Ishikawa (cell line): ENCODE data around the gene OPCML.

Source experiments
- CEBPB ChIP-seq: IDR thresholded peaks from 2 replicates; pipeline ENCODE4 v1.6.1; 2012
- CREB1 ChIP-seq: IDR thresholded peaks from 2 replicates; pipeline ENCODE4 v1.6.1; 2012; ENCODE audit warnings: low read depth
- EGR1 ChIP-seq: IDR thresholded peaks from 2 replicates; pipeline ENCODE4 v1.6.1; 2012
- EP300 ChIP-seq: IDR thresholded peaks from 2 replicates; pipeline ENCODE4 v1.6.1; 2012; ENCODE audit warnings: borderline replicate concordance
- FOXM1 ChIP-seq: IDR thresholded peaks from 2 replicates; pipeline ENCODE4 v1.6.1; 2012; ENCODE audit warnings: low read depth, borderline replicate concordance
- NFIC ChIP-seq: IDR thresholded peaks from 2 replicates; pipeline ENCODE4 v1.6.1; 2012
- RAD21 ChIP-seq: IDR thresholded peaks from 2 replicates; pipeline ENCODE4 v1.6.1; 2012; ENCODE audit warnings: low read depth
- TAF1 ChIP-seq: IDR thresholded peaks from 2 replicates; pipeline ENCODE4 v1.6.1; 2012; ENCODE audit warnings: low read depth, mild to moderate bottlenecking
- TCF12 ChIP-seq: IDR thresholded peaks from 2 replicates; pipeline ENCODE4 v1.6.1; 2012; ENCODE audit warnings: low read depth
- TEAD4 ChIP-seq: IDR thresholded peaks from 2 replicates; pipeline ENCODE4 v1.6.1; 2012
- YY1 ChIP-seq: IDR thresholded peaks from 2 replicates; pipeline ENCODE4 v1.6.1; 2012; ENCODE audit warnings: low read depth
- ZBTB7A ChIP-seq: IDR thresholded peaks from 2 replicates; pipeline ENCODE4 v1.6.1; 2012; ENCODE audit warnings: low read depth
- TF ChIP-seq, protein P1 (sequence below): IDR thresholded peaks from 2 replicates; pipeline ENCODE4 v1.6.1; 2012
- TF ChIP-seq, protein P2 (sequence below): IDR thresholded peaks from 2 replicates; pipeline ENCODE4 v1.6.1; 2012; ENCODE audit warnings: low read depth, mild to moderate bottlenecking
- TF ChIP-seq, protein P3 (sequence below): IDR thresholded peaks from 2 replicates; pipeline ENCODE4 v1.6.1; 2012

Gene OPCML

DNA sequence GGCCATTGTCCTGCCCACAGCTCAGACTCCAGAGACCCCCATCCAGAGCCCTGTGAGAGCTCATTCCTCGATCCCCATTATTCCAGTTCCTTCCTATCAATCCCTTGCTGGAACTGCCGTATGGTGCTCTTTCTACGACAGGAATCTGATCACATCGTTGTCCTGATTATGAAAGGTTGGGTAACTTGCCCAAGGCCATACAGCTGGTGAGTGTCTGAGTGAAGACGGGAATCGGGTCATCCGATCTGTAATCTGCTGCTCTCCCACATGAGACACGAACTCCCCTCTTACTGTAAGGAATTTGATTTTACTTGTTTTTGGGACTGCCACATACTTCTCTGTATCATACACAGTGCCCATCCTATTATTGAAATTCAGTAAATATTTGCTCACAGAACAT lies 149.1 kb downstream of the OPCML start:
- TF ChIP-seq FOXM1: no peak
- no peak for TF ChIP-seq CREB1
- no peak for TF ChIP-seq CEBPB
- no peak for TF ChIP-seq ZBTB7A
- TF ChIP-seq TAF1: no peak
- TF ChIP-seq, protein P1, sequence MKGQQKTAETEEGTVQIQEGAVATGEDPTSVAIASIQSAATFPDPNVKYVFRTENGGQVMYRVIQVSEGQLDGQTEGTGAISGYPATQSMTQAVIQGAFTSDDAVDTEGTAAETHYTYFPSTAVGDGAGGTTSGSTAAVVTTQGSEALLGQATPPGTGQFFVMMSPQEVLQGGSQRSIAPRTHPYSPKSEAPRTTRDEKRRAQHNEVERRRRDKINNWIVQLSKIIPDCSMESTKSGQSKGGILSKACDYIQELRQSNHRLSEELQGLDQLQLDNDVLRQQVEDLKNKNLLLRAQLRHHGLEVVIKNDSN: no peak
- no peak for TF ChIP-seq NFIC
- TF ChIP-seq RAD21: no peak
- no peak for TF ChIP-seq TCF12
- TF ChIP-seq TEAD4: no peak
- TF ChIP-seq YY1: no peak
- TF ChIP-seq, protein P2, sequence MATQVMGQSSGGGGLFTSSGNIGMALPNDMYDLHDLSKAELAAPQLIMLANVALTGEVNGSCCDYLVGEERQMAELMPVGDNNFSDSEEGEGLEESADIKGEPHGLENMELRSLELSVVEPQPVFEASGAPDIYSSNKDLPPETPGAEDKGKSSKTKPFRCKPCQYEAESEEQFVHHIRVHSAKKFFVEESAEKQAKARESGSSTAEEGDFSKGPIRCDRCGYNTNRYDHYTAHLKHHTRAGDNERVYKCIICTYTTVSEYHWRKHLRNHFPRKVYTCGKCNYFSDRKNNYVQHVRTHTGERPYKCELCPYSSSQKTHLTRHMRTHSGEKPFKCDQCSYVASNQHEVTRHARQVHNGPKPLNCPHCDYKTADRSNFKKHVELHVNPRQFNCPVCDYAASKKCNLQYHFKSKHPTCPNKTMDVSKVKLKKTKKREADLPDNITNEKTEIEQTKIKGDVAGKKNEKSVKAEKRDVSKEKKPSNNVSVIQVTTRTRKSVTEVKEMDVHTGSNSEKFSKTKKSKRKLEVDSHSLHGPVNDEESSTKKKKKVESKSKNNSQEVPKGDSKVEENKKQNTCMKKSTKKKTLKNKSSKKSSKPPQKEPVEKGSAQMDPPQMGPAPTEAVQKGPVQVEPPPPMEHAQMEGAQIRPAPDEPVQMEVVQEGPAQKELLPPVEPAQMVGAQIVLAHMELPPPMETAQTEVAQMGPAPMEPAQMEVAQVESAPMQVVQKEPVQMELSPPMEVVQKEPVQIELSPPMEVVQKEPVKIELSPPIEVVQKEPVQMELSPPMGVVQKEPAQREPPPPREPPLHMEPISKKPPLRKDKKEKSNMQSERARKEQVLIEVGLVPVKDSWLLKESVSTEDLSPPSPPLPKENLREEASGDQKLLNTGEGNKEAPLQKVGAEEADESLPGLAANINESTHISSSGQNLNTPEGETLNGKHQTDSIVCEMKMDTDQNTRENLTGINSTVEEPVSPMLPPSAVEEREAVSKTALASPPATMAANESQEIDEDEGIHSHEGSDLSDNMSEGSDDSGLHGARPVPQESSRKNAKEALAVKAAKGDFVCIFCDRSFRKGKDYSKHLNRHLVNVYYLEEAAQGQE: no peak
- TF ChIP-seq EGR1: no peak
- TF ChIP-seq, protein P3, sequence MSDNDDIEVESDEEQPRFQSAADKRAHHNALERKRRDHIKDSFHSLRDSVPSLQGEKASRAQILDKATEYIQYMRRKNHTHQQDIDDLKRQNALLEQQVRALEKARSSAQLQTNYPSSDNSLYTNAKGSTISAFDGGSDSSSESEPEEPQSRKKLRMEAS: no peak
- TF ChIP-seq EP300: no peak

DNA sequence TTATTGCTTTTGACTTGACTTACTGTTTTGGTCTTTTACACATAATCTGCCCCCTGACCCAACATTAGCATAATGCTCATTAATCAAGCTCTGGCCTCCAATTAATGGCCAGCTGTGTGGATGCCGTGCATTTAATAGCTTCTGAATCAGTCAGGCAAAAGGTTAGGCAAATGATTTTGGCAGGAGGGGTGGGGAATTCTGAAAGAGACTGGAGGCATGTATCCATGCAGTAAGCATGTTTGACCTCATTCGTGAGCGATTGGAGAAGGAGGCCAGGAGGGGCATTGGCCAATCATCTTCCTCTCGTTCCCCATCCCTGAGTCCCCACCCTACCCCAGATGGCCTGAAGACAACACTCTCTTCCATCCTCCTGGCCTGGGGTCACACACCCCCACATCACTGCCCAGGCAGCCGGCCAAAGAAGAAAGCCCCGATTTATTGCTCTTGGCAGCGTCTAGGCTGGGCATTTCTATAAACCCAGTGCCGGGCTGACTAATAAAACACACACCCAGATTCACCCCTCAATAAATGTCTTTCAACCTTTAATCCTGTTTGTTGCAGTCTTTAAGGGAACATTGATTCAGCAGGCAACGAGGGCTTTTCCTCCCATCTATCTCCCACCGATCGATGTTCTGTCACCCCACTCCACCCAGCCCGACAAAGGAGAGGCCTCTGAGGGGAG lies 150.0 kb downstream of the OPCML start:
- TF ChIP-seq YY1 (no peak), TAF1 (no peak), FOXM1 (no peak), CREB1 (no peak), ZBTB7A (no peak), TEAD4 (no peak), EGR1 (no peak), CEBPB (no peak), RAD21 (no peak), TCF12 (no peak), NFIC (no peak)
- TF ChIP-seq, protein P3: no peak
- TF ChIP-seq, protein P2: no peak

DNA sequence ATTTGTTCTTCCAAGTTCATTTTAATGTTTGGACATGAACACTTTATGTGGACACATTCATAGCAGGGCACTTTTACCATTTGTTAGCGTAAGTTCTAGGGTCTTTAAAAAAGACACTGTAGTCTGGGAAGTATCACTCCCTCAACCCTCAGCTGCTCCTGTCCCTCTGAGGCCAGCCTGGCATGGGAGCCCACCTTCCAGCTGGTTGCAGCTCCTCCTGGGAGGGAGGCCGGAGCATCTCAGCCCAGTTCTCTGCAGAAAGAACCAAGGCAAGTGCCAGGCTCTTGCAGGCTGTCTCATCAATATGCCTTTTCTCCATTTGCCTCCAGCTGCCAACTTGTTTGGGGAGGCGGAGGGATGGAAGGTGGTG lies 150.6 kb downstream of the OPCML start:
- TF ChIP-seq TAF1 (no peak), ZBTB7A (no peak), CEBPB (no peak), CREB1 (no peak), RAD21 (no peak)

DNA sequence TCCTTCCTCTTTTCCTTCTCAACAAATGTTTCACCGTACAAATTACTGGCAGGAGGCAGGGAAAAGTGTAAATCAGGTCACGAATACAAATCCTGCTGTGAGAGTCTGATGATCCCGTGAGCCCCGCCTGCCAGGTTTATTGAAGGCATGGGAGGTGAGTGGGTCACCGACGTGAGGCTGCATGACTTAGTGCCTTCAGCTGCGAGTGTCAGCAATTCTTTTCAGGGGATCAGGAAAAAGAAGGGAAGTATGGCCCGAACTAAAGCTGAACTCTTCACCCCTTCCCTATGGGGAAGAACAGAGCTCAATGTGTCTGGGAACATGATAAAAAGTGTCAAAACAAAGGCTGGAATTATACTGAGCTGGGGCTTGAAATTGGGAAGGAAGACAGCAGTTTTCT lies 166.2 kb downstream of the OPCML start:
- TF ChIP-seq FOXM1 (no peak), NFIC (no peak), CEBPB (no peak), TCF12 (no peak), CREB1 (no peak)

DNA sequence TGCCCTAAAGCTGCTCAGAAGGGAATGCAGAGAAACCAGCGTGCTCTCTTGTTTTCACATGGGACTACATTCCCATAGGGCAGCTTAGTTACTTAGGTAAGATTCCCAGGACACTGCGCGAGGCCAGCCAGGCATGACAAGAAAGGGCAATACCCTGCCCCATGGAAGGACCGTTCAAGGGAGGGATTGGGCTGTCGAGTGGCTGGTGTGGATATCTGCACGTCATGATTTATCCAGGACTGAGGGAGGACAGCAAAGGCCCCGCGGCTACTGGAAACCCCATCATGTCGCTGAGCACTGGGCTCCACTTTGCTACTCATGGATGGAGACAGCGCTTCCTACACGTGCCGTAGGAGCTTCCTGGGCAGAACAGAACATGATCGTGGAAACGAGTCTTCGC lies 169.4 kb downstream of the OPCML start:
- TF ChIP-seq NFIC (no peak), TEAD4 (no peak), CEBPB (no peak), TCF12 (no peak)
- TF ChIP-seq, protein P1: no peak
- TF ChIP-seq, protein P2: no peak
